Tibial nerve (tissue), 4 donors: ENCODE measurements around the gene USP47. TPM values are rescaled to one million over a fixed set of nuclear protein-coding genes. Genes with fewer than 3 reads are reported as not detected.

Experiments
- DNase-seq, 2 donors: peaks; one replicate each; pipeline ENCODE4 v3.0.0-alpha.2; 2019; ENCODE audit warnings: low spot score in 2 of 2
- H3K27ac ChIP-seq, 4 donors: fragments of 200-600 bp; sonication (generic) in 3 of 4; one replicate each; pipeline ENCODE4 v1.5.1; 2017 to 2019; ENCODE audit warnings: mild to moderate bottlenecking in 1 of 4
- H3K27me3 ChIP-seq, 2 donors: fragments of 200-600 bp; sonication (generic) in 1 of 2; one replicate each; pipeline versions ENCODE4 v1.5.1 to v1.6.0; 2017 to 2019
- H3K36me3 ChIP-seq, 3 donors: fragments of 200-600 bp; sonication (generic); one replicate each; pipeline ENCODE4 v1.5.1; 2018 to 2019
- H3K4me1 ChIP-seq, 4 donors: fragments of 200-600 bp; sonication (generic) in 3 of 4; one replicate each; pipeline ENCODE4 v1.5.1; 2017 to 2019
- H3K4me3 ChIP-seq, 4 donors: fragments of 200-600 bp; sonication (generic) in 3 of 4; one replicate each; pipeline ENCODE4 v1.5.1; 2017 to 2019; ENCODE audit warnings: mild to moderate bottlenecking in 1 of 4, moderate library complexity in 1 of 4
- H3K9me3 ChIP-seq, 4 donors: fragments of 200-600 bp; sonication (generic) in 3 of 4; one replicate each; pipeline ENCODE4 v1.5.1; 2017 to 2019
- CTCF ChIP-seq, 5 experiments: fragments of 200-600 bp in 3 of 5; fragments of 450-650 bp in 2 of 5; sonication (generic) in 3 of 5; IDR thresholded peaks; one replicate each; pipeline ENCODE4 v1.5.1; 2016 to 2019; ENCODE audit warnings: antibody characterized with exemption in 5 of 5, mild to moderate bottlenecking in 3 of 5, moderate library complexity in 2 of 5
- EP300 ChIP-seq, 2 donors: sonication (generic); formaldehyde crosslinking; IDR thresholded peaks; one replicate each; pipeline ENCODE4 v1.6.1; 2017; ENCODE audit warnings: antibody characterized with exemption in 2 of 2, mild to moderate bottlenecking in 1 of 2
- POLR2A ChIP-seq, 2 donors: fragments of 450-650 bp; IDR thresholded peaks; one replicate each; pipeline ENCODE4 v1.6.1; 2017; ENCODE audit warnings: antibody characterized with exemption in 2 of 2, mild to moderate bottlenecking in 2 of 2, moderate library complexity in 2 of 2
- WGBS, 2 donors: methylation state at CpG; one replicate each; pipeline ENCODE4 v1.1.5; 2018; 5-methylcytosine and 5-hydroxymethylcytosine counted together
- total RNA-seq, 4 donors: library from RNA; depleted of rRNA; stranded (reverse); fragments of >200 nt; gene quantifications; one replicate each; pipeline ENCODE4 v1.1.0, GENCODE V29; 2016

Gene USP47
- total RNA-seq, 4 donors from 2014 or later, result 63.3 to 91.8 (median 84.5) TPM

- no peak overlapping the region for H3K27ac ChIP-seq
- no peak overlapping the region for H3K4me3 ChIP-seq
- no peaks in the 10 kb centered on the region for H3K9me3 ChIP-seq
- TF ChIP-seq CTCF (IDR thresholded peaks at IDR 0.05), result no peak
- no peak for TF ChIP-seq EP300 (IDR thresholded peaks at IDR 0.05)
- no peak for TF ChIP-seq POLR2A (IDR thresholded peaks at IDR 0.05)
- H3K27me3 ChIP-seq, result no peaks in the 10 kb centered on the region
- peaks cover 0 to 68% (median 0%) of the 10 kb centered on the region in 3 donors for H3K36me3 ChIP-seq
- 44 to 61% methylated on average over 3 of the region's 3 CpGs for WGBS, 2 donors
- peaks cover 0 to 25% (median 6%) of the 10 kb centered on the region in 4 donors for H3K4me1 ChIP-seq
- DNase-seq, result no peak
Observed at GRCh38 chr11:11997049-11997322, 155.2 kb downstream of the USP47 start.

GRCh38 chr11:11998091-11998781, 156.5 kb downstream of the USP47 start:
- DNase-seq, result no peak
- Histone ChIP-seq H3K4me1 (peaks cover 0 to 15% (median 6%) of the 10 kb centered on the region in 4 donors), H3K9me3 (no peaks in the 10 kb centered on the region), H3K27me3 (no peaks in the 10 kb centered on the region), H3K4me3 (no peak overlapping the region), H3K27ac (peak overlapping the region in 2 of 4 donors; percentile 20 to 37), H3K36me3 (peaks cover 0 to 75% (median 0%) of the 10 kb centered on the region in 3 donors)
- TF ChIP-seq POLR2A (IDR thresholded peaks at IDR 0.05) (no peak), EP300 (IDR thresholded peaks at IDR 0.05) (no peak), CTCF (IDR thresholded peaks at IDR 0.05) (no peak)
- WGBS, 2 donors, result 55 to 68% methylated on average over 8 of the region's 8 CpGs

GRCh38 chr11:12001186-12001585, 159.4 kb downstream of the USP47 start:
- Histone ChIP-seq H3K27me3 (no peaks in the 10 kb centered on the region), H3K36me3 (peaks cover 0 to 51% (median 0%) of the 10 kb centered on the region in 3 donors), H3K4me3 (no peak overlapping the region), H3K4me1 (peaks cover 0 to 26% (median 11%) of the 10 kb centered on the region in 4 donors), H3K9me3 (no peaks in the 10 kb centered on the region), H3K27ac (no peak overlapping the region)
- TF ChIP-seq EP300 (IDR thresholded peaks at IDR 0.05) (no peak), POLR2A (IDR thresholded peaks at IDR 0.05) (no peak), CTCF (IDR thresholded peaks at IDR 0.05) (no peak)
- DNase-seq, result no peak
- 46 to 63% methylated on average over 7 of the region's 7 CpGs for WGBS, 2 donors

GRCh38 chr11:12003336-12003735, 161.6 kb downstream of the USP47 start:
- H3K27ac ChIP-seq, result peak overlapping the region in 1 of 4 donors; percentile 36
- H3K9me3 ChIP-seq, result no peaks in the 10 kb centered on the region
- peaks cover 0 to 42% (median 20%) of the 10 kb centered on the region in 4 donors for H3K4me1 ChIP-seq
- H3K4me3 ChIP-seq, result no peak overlapping the region
- WGBS, 2 donors, result 92 to 100% methylated on average over 2 of the region's 2 CpGs
- peaks cover 0 to 30% (median 0%) of the 10 kb centered on the region in 3 donors for H3K36me3 ChIP-seq
- no peaks in the 10 kb centered on the region for H3K27me3 ChIP-seq
- TF ChIP-seq POLR2A (IDR thresholded peaks at IDR 0.05) (no peak), CTCF (IDR thresholded peaks at IDR 0.05) (no peak), EP300 (IDR thresholded peaks at IDR 0.05) (no peak)
- no peak for DNase-seq

GRCh38 chr11:12003815-12004214, 162.0 kb downstream of the USP47 start:
- TF ChIP-seq CTCF (IDR thresholded peaks at IDR 0.05) (no peak), EP300 (IDR thresholded peaks at IDR 0.05) (no peak)
- H3K4me3 ChIP-seq, result no peak overlapping the region
- H3K36me3 ChIP-seq, result peaks cover 0 to 27% (median 0%) of the 10 kb centered on the region in 3 donors
- WGBS, 2 donors, result 71 to 73% methylated on average over 4 of the region's 4 CpGs
- no peaks in the 10 kb centered on the region for H3K9me3 ChIP-seq
- peaks cover 0 to 42% (median 20%) of the 10 kb centered on the region in 4 donors for H3K4me1 ChIP-seq
- DNase-seq, result no peak
- no peaks in the 10 kb centered on the region for H3K27me3 ChIP-seq
- peak overlapping the region in 2 of 4 donors; percentile 89 to 92 for H3K27ac ChIP-seq
